ENCODE measurements around the gene KIRREL3. TPM values are rescaled to one million over a fixed set of nuclear protein-coding genes. Genes with fewer than 3 reads are reported as not detected.
"Not testable (repeated sequence)": the region's sequence is repeated elsewhere in the genome, so short reads cannot be mapped to it uniquely, and the experiment has no call there.

The KIRREL3 gene
- polyA plus RNA-seq, 1 experiment = 2.3 TPM

DNA sequence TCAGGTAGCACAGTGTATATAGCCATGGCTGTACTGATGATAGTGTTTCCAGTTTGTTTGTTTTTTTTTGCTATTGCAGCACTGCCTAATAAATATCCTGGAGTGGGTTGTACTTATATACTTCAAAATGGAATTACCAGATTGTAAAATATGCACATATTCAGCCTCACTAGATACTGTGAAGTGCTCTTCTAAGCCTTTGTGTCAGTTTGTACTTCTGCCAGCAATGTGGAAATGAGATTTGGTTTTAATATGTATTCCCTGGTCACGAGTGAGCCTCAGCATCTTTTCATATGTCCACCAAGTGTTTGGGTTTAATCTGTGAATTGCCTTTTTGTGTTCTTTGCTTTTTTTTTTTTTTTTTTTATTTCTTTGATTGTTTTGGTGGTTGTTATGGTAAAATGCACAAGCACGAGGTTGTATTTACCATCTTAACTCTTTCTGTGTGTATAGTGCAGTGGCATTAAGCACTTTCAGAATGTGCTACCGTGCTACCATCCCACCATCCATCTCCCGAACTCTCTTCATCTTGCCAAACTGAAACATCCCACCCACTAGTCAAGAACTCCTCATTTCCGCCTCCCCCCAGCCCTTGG is 610.2 kb downstream of the KIRREL3 start:
- Histone ChIP-seq H3K4me3 (ENCODE audit: low read depth, low read length) (no peak overlapping the region), H3K27ac (ENCODE audit: low read depth, low read length) (no peak overlapping the region), H3K9me3 (ENCODE audit: control insufficient read depth, insufficient read depth, low read length) (no peaks in the 10 kb centered on the region), H3K27me3 (ENCODE audit: control insufficient read depth, insufficient read depth, low read length) (no peaks in the 10 kb centered on the region)
- TF ChIP-seq, protein P1, sequence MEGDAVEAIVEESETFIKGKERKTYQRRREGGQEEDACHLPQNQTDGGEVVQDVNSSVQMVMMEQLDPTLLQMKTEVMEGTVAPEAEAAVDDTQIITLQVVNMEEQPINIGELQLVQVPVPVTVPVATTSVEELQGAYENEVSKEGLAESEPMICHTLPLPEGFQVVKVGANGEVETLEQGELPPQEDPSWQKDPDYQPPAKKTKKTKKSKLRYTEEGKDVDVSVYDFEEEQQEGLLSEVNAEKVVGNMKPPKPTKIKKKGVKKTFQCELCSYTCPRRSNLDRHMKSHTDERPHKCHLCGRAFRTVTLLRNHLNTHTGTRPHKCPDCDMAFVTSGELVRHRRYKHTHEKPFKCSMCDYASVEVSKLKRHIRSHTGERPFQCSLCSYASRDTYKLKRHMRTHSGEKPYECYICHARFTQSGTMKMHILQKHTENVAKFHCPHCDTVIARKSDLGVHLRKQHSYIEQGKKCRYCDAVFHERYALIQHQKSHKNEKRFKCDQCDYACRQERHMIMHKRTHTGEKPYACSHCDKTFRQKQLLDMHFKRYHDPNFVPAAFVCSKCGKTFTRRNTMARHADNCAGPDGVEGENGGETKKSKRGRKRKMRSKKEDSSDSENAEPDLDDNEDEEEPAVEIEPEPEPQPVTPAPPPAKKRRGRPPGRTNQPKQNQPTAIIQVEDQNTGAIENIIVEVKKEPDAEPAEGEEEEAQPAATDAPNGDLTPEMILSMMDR (IDR thresholded peaks at IDR 0.05; ENCODE audit: low read depth, low read length) = no peak
- DNase-seq (ENCODE audit: low read depth, low spot score) = no peak
- ChIA-PET POLR2A (no interaction called here), CTCF (no interaction called here)

GRCh38 chr11:126387857-126388256 is 612.7 kb downstream of the KIRREL3 start:
- no peaks in the 10 kb centered on the region for H3K27me3 ChIP-seq (ENCODE audit: control insufficient read depth, insufficient read depth, low read length)
- ChIA-PET POLR2A (no interaction called here), CTCF (no interaction called here)
- no peak for DNase-seq (ENCODE audit: low read depth, low spot score)
- H3K27ac ChIP-seq (ENCODE audit: low read depth, low read length) = no peak overlapping the region
- H3K4me3 ChIP-seq (ENCODE audit: low read depth, low read length) = no peak overlapping the region
- TF ChIP-seq, protein P1 (IDR thresholded peaks at IDR 0.05; ENCODE audit: low read depth, low read length) = no peak
- H3K9me3 ChIP-seq (ENCODE audit: control insufficient read depth, insufficient read depth, low read length) = no peaks in the 10 kb centered on the region

GRCh38 chr11:126386729-126387071 is 613.9 kb downstream of the KIRREL3 start:
- CTCF ChIA-PET = interaction anchor here (0.6 kb wide), 1 partner anchor 94 kb away, joined by 3 read pairs; no protein-coding TSS in a partner anchor
- POLR2A ChIA-PET; H3K27ac ChIP-seq (ENCODE audit: low read depth, low read length); H3K27me3 ChIP-seq (ENCODE audit: control insufficient read depth, insufficient read depth, low read length); DNase-seq (ENCODE audit: low read depth, low spot score); H3K9me3 ChIP-seq (ENCODE audit: control insufficient read depth, insufficient read depth, low read length); H3K4me3 ChIP-seq (ENCODE audit: low read depth, low read length): not testable (repeated sequence)

- ChIA-PET POLR2A (no interaction called here), CTCF (interaction anchor here (0.6 kb wide), 1 partner anchor 95 kb away, joined by 3 read pairs; no protein-coding TSS in a partner anchor)
- Histone ChIP-seq H3K9me3 (ENCODE audit: control insufficient read depth, insufficient read depth, low read length) (no peaks in the 10 kb centered on the region), H3K4me3 (ENCODE audit: low read depth, low read length) (no peak overlapping the region), H3K27me3 (ENCODE audit: control insufficient read depth, insufficient read depth, low read length) (no peaks in the 10 kb centered on the region), H3K27ac (ENCODE audit: low read depth, low read length) (no peak overlapping the region)
- TF ChIP-seq, protein P1 (IDR thresholded peaks at IDR 0.05; ENCODE audit: low read depth, low read length) = no peak
- no peak for DNase-seq (ENCODE audit: low read depth, low spot score)
Observed at GRCh38 chr11:126385991-126386728, 614.4 kb downstream of the KIRREL3 start.

GRCh38 chr11:126384449-126385070 is 616.0 kb downstream of the KIRREL3 start:
- no peaks in the 10 kb centered on the region for H3K9me3 ChIP-seq (ENCODE audit: control insufficient read depth, insufficient read depth, low read length)
- ChIA-PET POLR2A (no interaction called here), CTCF (no interaction called here)
- TF ChIP-seq, protein P1 (IDR thresholded peaks at IDR 0.05; ENCODE audit: low read depth, low read length) = no peak
- no peak for DNase-seq (ENCODE audit: low read depth, low spot score)
- no peak overlapping the region for H3K4me3 ChIP-seq (ENCODE audit: low read depth, low read length)
- H3K27ac ChIP-seq (ENCODE audit: low read depth, low read length) = no peak overlapping the region
- no peaks in the 10 kb centered on the region for H3K27me3 ChIP-seq (ENCODE audit: control insufficient read depth, insufficient read depth, low read length)
